RWPE1 (cell line): Measurements from ENCODE around the gene ZBTB1.

Experiments used
- CTCF ChIA-PET: fragments of 350-600 bp; sonication (Branson Sonifier 250); formaldehyde crosslinking; extraction: SDS; loops from one replicate; lab custom pipeline; 2021; lab: Yijun Ruan, JAX
- POLR2A ChIA-PET: fragments of 400-600 bp; formaldehyde crosslinking; extraction: SDS; loops from one replicate; lab custom pipeline; 2020; ENCODE audit warnings: antibody characterized with exemption; ENCODE audit not compliant: low non-redundant PET; lab: Yijun Ruan, JAX
- DNase-seq: peaks from one replicate; pipeline ENCODE4 v3.0.0; 2012; ENCODE audit warnings: low spot score
- H3K27ac ChIP-seq: fragments of 450-650 bp; 2 replicates; pipeline ENCODE4 v1.5.1; 2017
- CTCF ChIP-seq: fragments of 450-650 bp; conservative IDR thresholded peaks from 2 replicates; pipeline ENCODE4 v1.5.1; 2017; ENCODE audit warnings: low read depth, mild to moderate bottlenecking

Gene ZBTB1

GRCh38 chr14:64502887-64503433 is 1.6 kb upstream of the ZBTB1 start:
- H3K27ac ChIP-seq, result peak overlapping the region; percentile 99
- no peak for TF ChIP-seq CTCF
- ChIA-PET POLR2A (interaction anchor here (0.6 kb wide), 1 partner anchor 377 kb away, joined by 4 read pairs; no protein-coding TSS in a partner anchor), CTCF (no interaction called here)
- DNase-seq, result no peak

GRCh38 chr14:64503434-64504309 is 898 bp upstream of the ZBTB1 start, which contains the start of gene ZBTB25:
Gene ZBTB25 (minus strand): TSS chr14:64503838. CDS start chr14:64490533, 13,305 bp downstream.
- peak; percentile 79 for DNase-seq
- CTCF ChIA-PET, result interaction anchor here (0.7 kb wide), 1 partner anchor 213 kb away, joined by 3 read pairs; no protein-coding TSS in a partner anchor
- POLR2A ChIA-PET, result interaction anchor here (0.5 to 0.6 kb wide), 3 partner anchors 9 to 377 kb away, joined by 3 to 10 read pairs (median 4); no protein-coding TSS in a partner anchor
- TF ChIP-seq CTCF, result no peak
- H3K27ac ChIP-seq, result peak within 1 kb of the TSS; percentile 99

- POLR2A ChIA-PET, result interaction anchor here (0.5 to 0.6 kb wide), 2 partner anchors 14 to 51 kb away, joined by 3 to 7 read pairs; no protein-coding TSS in a partner anchor
- DNase-seq, result peak; percentile 91
- CTCF ChIA-PET, result no interaction called here
- no peak for TF ChIP-seq CTCF
- peak overlapping the region; percentile 99 for H3K27ac ChIP-seq
These were observed 576 bp downstream of the ZBTB1 start for GRCh38 chr14:64504897-64505794.

- DNase-seq, result no peak
- ChIA-PET POLR2A (no interaction called here), CTCF (interaction anchor here (0.8 kb wide), 1 partner anchor 77 kb away, joined by 3 read pairs; no protein-coding TSS in a partner anchor)
- H3K27ac ChIP-seq, result no peak overlapping the region
- TF ChIP-seq CTCF, result no peak
These were observed 2.2 kb downstream of the ZBTB1 start for GRCh38 chr14:64506721-64507120.

GRCh38 chr14:64507376-64508156 is 3.0 kb downstream of the ZBTB1 start:
- no peak overlapping the region for H3K27ac ChIP-seq
- ChIA-PET POLR2A (no interaction called here), CTCF (interaction anchor here (0.8 kb wide), 1 partner anchor 78 kb away, joined by 3 read pairs; no protein-coding TSS in a partner anchor)
- no peak for TF ChIP-seq CTCF
- DNase-seq, result peak; percentile 74
